ENCODE results near the gene TEX26. TPM values are rescaled to one million over a fixed set of nuclear protein-coding genes. Genes with fewer than 3 reads are reported as not detected.

The TEX26 gene
- total RNA-seq, 1 experiment from 2014 or later = not detected

- Histone ChIP-seq H3K27me3 (replicated peaks; ENCODE audit: control insufficient read depth, insufficient read depth, low read length) (no peaks in the 10 kb centered on the region), H3K4me3 (ENCODE audit: low read depth, low read length) (no peak overlapping the region), H3K4me1 (no peaks in the 10 kb centered on the region), H3K9me3 (no peaks in the 10 kb centered on the region), H3K36me3 (ENCODE audit: control insufficient read depth, insufficient read depth, low read length) (no peaks in the 10 kb centered on the region)
- peaks cover 9% of the 10 kb centered on the region for H3K27me3 Mint-ChIP-seq (ENCODE audit: insufficient read depth, unreplicated experiment)
- H3K27ac Mint-ChIP-seq (ENCODE audit: unreplicated experiment) = no peak overlapping the region
- no peaks in the 10 kb centered on the region for H3K36me3 Mint-ChIP-seq (ENCODE audit: insufficient read depth, unreplicated experiment)
- no peak overlapping the region for H3K4me3 Mint-ChIP-seq (ENCODE audit: unreplicated experiment)
- no peak for TF ChIP-seq CTCF (IDR thresholded peaks at IDR 0.05; ENCODE audit: insufficient read depth in 1 of 2, low read depth in 1 of 2, low read length in 1 of 2, severe bottlenecking in 1 of 2, unreplicated experiment in 1 of 2)
- no TSS peak for BruUV-seq (replicated peaks)
- ChIA-PET POLR2A (no interaction called here), CTCF (no interaction called here)
- no peak for DNase-seq
- H3K9me3 Mint-ChIP-seq (ENCODE audit: unreplicated experiment) = no peaks in the 10 kb centered on the region
- H3K4me1 Mint-ChIP-seq (ENCODE audit: low read depth, unreplicated experiment) = no peaks in the 10 kb centered on the region
- intact Hi-C loops (cut with micrococcal nuclease; ENCODE audit: unreplicated experiment) = no loop called here
Measured at GRCh38 chr13:31008400-31009115, 76.1 kb downstream of the TEX26 start.

GRCh38 chr13:31009166-31009565 is 76.7 kb downstream of the TEX26 start:
- no peaks in the 10 kb centered on the region for H3K27me3 ChIP-seq (replicated peaks; ENCODE audit: control insufficient read depth, insufficient read depth, low read length)
- TF ChIP-seq CTCF (IDR thresholded peaks at IDR 0.05; ENCODE audit: insufficient read depth in 1 of 2, low read depth in 1 of 2, low read length in 1 of 2, severe bottlenecking in 1 of 2, unreplicated experiment in 1 of 2) = no peak
- no peaks in the 10 kb centered on the region for H3K9me3 ChIP-seq
- H3K27ac Mint-ChIP-seq (ENCODE audit: unreplicated experiment) = no peak overlapping the region
- H3K4me3 Mint-ChIP-seq (ENCODE audit: unreplicated experiment) = no peak overlapping the region
- CTCF ChIA-PET = no interaction called here
- no peaks in the 10 kb centered on the region for H3K4me1 ChIP-seq
- H3K27me3 Mint-ChIP-seq (ENCODE audit: insufficient read depth, unreplicated experiment) = peaks cover 9% of the 10 kb centered on the region
- BruUV-seq (replicated peaks) = no TSS peak
- intact Hi-C loops (cut with micrococcal nuclease; ENCODE audit: unreplicated experiment) = no loop called here
- H3K36me3 ChIP-seq (ENCODE audit: control insufficient read depth, insufficient read depth, low read length) = no peaks in the 10 kb centered on the region
- POLR2A ChIA-PET = no interaction called here
- DNase-seq = no peak
- H3K4me3 ChIP-seq (ENCODE audit: low read depth, low read length) = no peak overlapping the region
- no peaks in the 10 kb centered on the region for H3K9me3 Mint-ChIP-seq (ENCODE audit: unreplicated experiment)
- no peaks in the 10 kb centered on the region for H3K4me1 Mint-ChIP-seq (ENCODE audit: low read depth, unreplicated experiment)
- no peaks in the 10 kb centered on the region for H3K36me3 Mint-ChIP-seq (ENCODE audit: insufficient read depth, unreplicated experiment)

DNA sequence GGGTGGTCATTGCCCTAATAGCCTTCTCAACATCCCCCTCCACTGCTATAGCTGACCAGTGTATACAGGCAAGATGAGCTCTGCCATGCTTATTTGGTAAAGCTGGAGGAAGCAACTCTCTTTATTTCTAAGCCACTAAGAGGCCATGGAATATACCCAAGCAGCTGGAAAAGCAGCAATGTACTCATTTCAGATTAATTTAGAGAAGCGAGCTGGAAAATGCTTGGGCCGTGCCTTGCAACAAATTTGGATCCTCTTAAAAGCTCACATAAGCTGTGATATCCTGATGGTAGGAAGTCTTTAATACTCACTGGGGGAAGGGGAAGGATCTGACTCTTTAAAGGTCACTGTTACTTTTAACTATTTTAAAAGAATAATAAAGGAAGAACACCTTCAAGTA is 77.8 kb downstream of the TEX26 start:
- DNase-seq = no peak
- Histone ChIP-seq H3K4me1 (no peaks in the 10 kb centered on the region), H3K4me3 (ENCODE audit: low read depth, low read length) (no peak overlapping the region), H3K9me3 (no peaks in the 10 kb centered on the region), H3K36me3 (ENCODE audit: control insufficient read depth, insufficient read depth, low read length) (no peaks in the 10 kb centered on the region), H3K27me3 (replicated peaks; ENCODE audit: control insufficient read depth, insufficient read depth, low read length) (no peaks in the 10 kb centered on the region)
- H3K4me1 Mint-ChIP-seq (ENCODE audit: low read depth, unreplicated experiment) = no peaks in the 10 kb centered on the region
- no peak overlapping the region for H3K27ac Mint-ChIP-seq (ENCODE audit: unreplicated experiment)
- no peak for TF ChIP-seq CTCF (IDR thresholded peaks at IDR 0.05; ENCODE audit: insufficient read depth in 1 of 2, low read depth in 1 of 2, low read length in 1 of 2, severe bottlenecking in 1 of 2, unreplicated experiment in 1 of 2)
- BruUV-seq (replicated peaks) = no TSS peak
- peaks cover 9% of the 10 kb centered on the region for H3K27me3 Mint-ChIP-seq (ENCODE audit: insufficient read depth, unreplicated experiment)
- CTCF ChIA-PET = interaction anchor here (1.8 kb wide), 1 partner anchor 34 kb away, joined by 4 read pairs; no protein-coding TSS in a partner anchor
- no peaks in the 10 kb centered on the region for H3K36me3 Mint-ChIP-seq (ENCODE audit: insufficient read depth, unreplicated experiment)
- intact Hi-C loops (cut with micrococcal nuclease; ENCODE audit: unreplicated experiment) = loop anchor here (10.0 kb wide), 1 partner anchor 205 kb away; no protein-coding TSS in a partner anchor
- no peak overlapping the region for H3K4me3 Mint-ChIP-seq (ENCODE audit: unreplicated experiment)
- POLR2A ChIA-PET = no interaction called here
- no peaks in the 10 kb centered on the region for H3K9me3 Mint-ChIP-seq (ENCODE audit: unreplicated experiment)

Measured in Caco-2 (cell line).